Suppressor macrophage treated with lipopolysaccharide for 4 hours (primary cell): ENCODE data around the gene HBM.
"Not testable (repeated sequence)": the region's sequence is repeated elsewhere in the genome, so short reads cannot be mapped to it uniquely, and the experiment has no call there.

Experiments used
- DNase-seq: peaks from one replicate; pipeline ENCODE4 v3.0.0-alpha.2; 2020

Gene HBM

GRCh38 chr16:170788-171187 lies 5.0 kb downstream of the HBM start:
- DNase-seq, result no peak

GRCh38 chr16:172374-172941 lies 6.7 kb downstream of the HBM start, which contains the start of gene HBA2:
HBA2 (plus strand) TSS chr16:172876; CDS start chr16:172913, 37 bp downstream.
- not testable (repeated sequence) for DNase-seq

- not testable (repeated sequence) for DNase-seq
Measured at GRCh38 chr16:173211-173854, 7.6 kb downstream of the HBM start.

GRCh38 chr16:173928-174769 lies 8.4 kb downstream of the HBM start:
- DNase-seq, result not testable (repeated sequence)

GRCh38 chr16:175011-175949 lies 9.5 kb downstream of the HBM start:
- DNase-seq, result peak; percentile 18

- not testable (repeated sequence) for DNase-seq
Measured at GRCh38 chr16:176006-176405, 10.2 kb downstream of the HBM start.

- DNase-seq, result not testable (repeated sequence)
Measured at GRCh38 chr16:176477-177382, 11.0 kb downstream of the HBM start, which contains the start of gene HBA1. HBA1 (plus strand) TSS chr16:176680; CDS start chr16:176717, 37 bp downstream.

GRCh38 chr16:177394-177822 lies 11.6 kb downstream of the HBM start:
- no peak for DNase-seq

- DNase-seq, result no peak
Measured at GRCh38 chr16:177981-178667, 12.3 kb downstream of the HBM start.

GRCh38 chr16:178668-179015 lies 12.9 kb downstream of the HBM start:
- no peak for DNase-seq

- no peak for DNase-seq
Measured at GRCh38 chr16:179211-180092, 13.7 kb downstream of the HBM start.

GRCh38 chr16:180101-180675 lies 14.4 kb downstream of the HBM start, which contains the start of gene HBQ1:
HBQ1 (plus strand) TSS chr16:180459; CDS start chr16:180487, 28 bp downstream.
- peak; percentile 45 for DNase-seq

- peak; percentile 9 for DNase-seq
Measured at GRCh38 chr16:180681-181564, 15.1 kb downstream of the HBM start.

GRCh38 chr16:181565-182021 lies 15.8 kb downstream of the HBM start:
- peak; percentile 66 for DNase-seq

GRCh38 chr16:183005-183404 lies 17.2 kb downstream of the HBM start:
- DNase-seq, result no peak

- no peak for DNase-seq
Measured at GRCh38 chr16:185213-185612, 19.4 kb downstream of the HBM start.

GRCh38 chr16:185691-186090 lies 19.9 kb downstream of the HBM start:
- DNase-seq, result no peak

GRCh38 chr16:187330-187729 lies 21.6 kb downstream of the HBM start:
- no peak for DNase-seq
